Hepatocyte (in vitro differentiated cells): ENCODE data around the gene KCNK13.

Source experiments
- CTCF ChIP-seq: fragments of 200-600 bp; sonication (generic); IDR thresholded peaks from 2 replicates; pipeline ENCODE4 v1.5.1; 2016; ENCODE audit warnings: antibody characterized with exemption, mild to moderate bottlenecking; ENCODE audit not compliant: poor library complexity
- EZH2phosphoT487 ChIP-seq: fragments of 200-600 bp; sonication (generic); IDR thresholded peaks from one replicate; pipeline ENCODE4 v1.6.1; 2018; ENCODE audit warnings: antibody characterized with exemption, mild to moderate bottlenecking, low read depth, moderate library complexity; ENCODE audit not compliant: unreplicated experiment, severe bottlenecking

- TF ChIP-seq EZH2phosphoT487 (no peak), CTCF (no peak)
Measured at GRCh38 chr14:90040411-90040810, 21.4 kb upstream of the KCNK13 start.
